ENCODE results near the gene CDC42SE1.

CDC42SE1 gene

GRCh38 chr1:151037032-151037431 is 22.4 kb downstream of the CDC42SE1 start:
- Histone ChIP-seq H3K4me3 (ENCODE audit: low read length) (no peak overlapping the region), H4K20me1 (ENCODE audit: control insufficient read depth, insufficient read depth, low read depth, low read length) (no peaks in the 10 kb centered on the region), H3K4me1 (ENCODE audit: control insufficient read depth, low read length) (no peaks in the 10 kb centered on the region), H3K9me2 (replicated peaks; ENCODE audit: control insufficient read depth, low read length) (no peaks in the 10 kb centered on the region), H3K4me2 (ENCODE audit: low read length) (no peak overlapping the region), H3K79me2 (ENCODE audit: control insufficient read depth, low read length) (no peaks in the 10 kb centered on the region), H3K27me3 (ENCODE audit: control insufficient read depth, low read length) (no peaks in the 10 kb centered on the region), H3K27ac (ENCODE audit: low read depth, low read length) (no peak overlapping the region), H3K9me3 (ENCODE audit: control insufficient read depth, insufficient read depth, low read length) (no peaks in the 10 kb centered on the region), H3F3A (ENCODE audit: control insufficient read depth, insufficient read depth) (no peaks in the 10 kb centered on the region), H3K36me3 (ENCODE audit: control insufficient read depth, low read length) (peaks cover 7% of the 10 kb centered on the region)
- TF ChIP-seq CTCF (IDR thresholded peaks at IDR 0.05; ENCODE audit: low read depth, low read length, poor library complexity, severe bottlenecking) (no peak), EZH2phosphoT487 (IDR thresholded peaks at IDR 0.05; ENCODE audit: borderline replicate concordance, low read length) (no peak)

- Histone ChIP-seq H3K4me2 (ENCODE audit: low read length) (no peak within 1 kb of the TSS), H3K9me2 (replicated peaks; ENCODE audit: control insufficient read depth, low read length) (no peaks in the 10 kb centered on the region), H3F3A (ENCODE audit: control insufficient read depth, insufficient read depth) (no peaks in the 10 kb centered on the region), H3K27ac (ENCODE audit: low read depth, low read length) (no peak within 1 kb of the TSS), H3K79me2 (ENCODE audit: control insufficient read depth, low read length) (no peaks in the 10 kb centered on the region), H3K36me3 (ENCODE audit: control insufficient read depth, low read length) (peaks cover 10% of the 10 kb centered on the region), H3K4me1 (ENCODE audit: control insufficient read depth, low read length) (no peaks in the 10 kb centered on the region), H3K9me3 (ENCODE audit: control insufficient read depth, insufficient read depth, low read length) (no peaks in the 10 kb centered on the region), H3K4me3 (ENCODE audit: low read length) (no peak within 1 kb of the TSS), H3K27me3 (ENCODE audit: control insufficient read depth, low read length) (no peaks in the 10 kb centered on the region), H4K20me1 (ENCODE audit: control insufficient read depth, insufficient read depth, low read depth, low read length) (no peaks in the 10 kb centered on the region)
- TF ChIP-seq CTCF (IDR thresholded peaks at IDR 0.05; ENCODE audit: low read depth, low read length, poor library complexity, severe bottlenecking) = no peak
- no peak for TF ChIP-seq EZH2phosphoT487 (IDR thresholded peaks at IDR 0.05; ENCODE audit: borderline replicate concordance, low read length)
Observed at GRCh38 chr1:151036356-151036755, 23.1 kb downstream of the CDC42SE1 start, which contains the start of gene BNIPL. BNIPL (plus strand) TSS chr1:151036586; CDS start chr1:151036726, 140 bp downstream.

GRCh38 chr1:151035167-151035566 is 24.3 kb downstream of the CDC42SE1 start:
- Histone ChIP-seq H3K4me1 (ENCODE audit: control insufficient read depth, low read length) (no peaks in the 10 kb centered on the region), H3K9me2 (replicated peaks; ENCODE audit: control insufficient read depth, low read length) (no peaks in the 10 kb centered on the region), H3K4me2 (ENCODE audit: low read length) (no peak overlapping the region), H3K9me3 (ENCODE audit: control insufficient read depth, insufficient read depth, low read length) (no peaks in the 10 kb centered on the region), H3K27me3 (ENCODE audit: control insufficient read depth, low read length) (no peaks in the 10 kb centered on the region), H3K4me3 (ENCODE audit: low read length) (no peak overlapping the region), H3K36me3 (ENCODE audit: control insufficient read depth, low read length) (peaks cover 14% of the 10 kb centered on the region), H3F3A (ENCODE audit: control insufficient read depth, insufficient read depth) (no peaks in the 10 kb centered on the region), H3K27ac (ENCODE audit: low read depth, low read length) (no peak overlapping the region), H3K79me2 (ENCODE audit: control insufficient read depth, low read length) (no peaks in the 10 kb centered on the region), H4K20me1 (ENCODE audit: control insufficient read depth, insufficient read depth, low read depth, low read length) (no peaks in the 10 kb centered on the region)
- TF ChIP-seq EZH2phosphoT487 (IDR thresholded peaks at IDR 0.05; ENCODE audit: borderline replicate concordance, low read length) = no peak
- TF ChIP-seq CTCF (IDR thresholded peaks at IDR 0.05; ENCODE audit: low read depth, low read length, poor library complexity, severe bottlenecking) = no peak

Data from DOHH2 (cell line).